Measurements from ENCODE around the gene PRKAA2.

Gene PRKAA2

GRCh38 chr1:56703747-56704146, 58.6 kb downstream of the PRKAA2 start:
- Histone ChIP-seq H3K36me3 (ENCODE audit: control insufficient read depth, insufficient read depth, low read length) (no peaks in the 10 kb centered on the region), H3K9ac (ENCODE audit: low read length) (no peak overlapping the region), H3K4me1 (ENCODE audit: control insufficient read depth, insufficient read depth, low read length) (no peaks in the 10 kb centered on the region), H3K4me3 (ENCODE audit: low read length) (no peak overlapping the region), H3K9me3 (ENCODE audit: control insufficient read depth, low read length) (no peaks in the 10 kb centered on the region), H3K27me3 (ENCODE audit: control insufficient read depth, insufficient read depth, low read length) (no peaks in the 10 kb centered on the region)

- Histone ChIP-seq H3K36me3 (ENCODE audit: control insufficient read depth, insufficient read depth, low read length) (no peaks in the 10 kb centered on the region), H3K27me3 (ENCODE audit: control insufficient read depth, insufficient read depth, low read length) (no peaks in the 10 kb centered on the region), H3K9ac (ENCODE audit: low read length) (no peak overlapping the region), H3K4me3 (ENCODE audit: low read length) (no peak overlapping the region), H3K4me1 (ENCODE audit: control insufficient read depth, insufficient read depth, low read length) (no peaks in the 10 kb centered on the region), H3K9me3 (ENCODE audit: control insufficient read depth, low read length) (no peaks in the 10 kb centered on the region)
Measured at GRCh38 chr1:56707379-56707778, 62.3 kb downstream of the PRKAA2 start.

GRCh38 chr1:56709269-56709880, 64.3 kb downstream of the PRKAA2 start:
- no peaks in the 10 kb centered on the region for H3K27me3 ChIP-seq (ENCODE audit: control insufficient read depth, insufficient read depth, low read length)
- no peak overlapping the region for H3K4me3 ChIP-seq (ENCODE audit: low read length)
- no peaks in the 10 kb centered on the region for H3K36me3 ChIP-seq (ENCODE audit: control insufficient read depth, insufficient read depth, low read length)
- H3K4me1 ChIP-seq (ENCODE audit: control insufficient read depth, insufficient read depth, low read length) = no peaks in the 10 kb centered on the region
- no peaks in the 10 kb centered on the region for H3K9me3 ChIP-seq (ENCODE audit: control insufficient read depth, low read length)
- no peak overlapping the region for H3K9ac ChIP-seq (ENCODE audit: low read length)

- Histone ChIP-seq H3K36me3 (ENCODE audit: control insufficient read depth, insufficient read depth, low read length) (no peaks in the 10 kb centered on the region), H3K9me3 (ENCODE audit: control insufficient read depth, low read length) (no peaks in the 10 kb centered on the region), H3K4me3 (ENCODE audit: low read length) (no peak overlapping the region), H3K4me1 (ENCODE audit: control insufficient read depth, insufficient read depth, low read length) (no peaks in the 10 kb centered on the region), H3K27me3 (ENCODE audit: control insufficient read depth, insufficient read depth, low read length) (no peaks in the 10 kb centered on the region), H3K9ac (ENCODE audit: low read length) (no peak overlapping the region)
Measured at GRCh38 chr1:56709995-56710394, 64.9 kb downstream of the PRKAA2 start.

GRCh38 chr1:56710646-56711045, 65.5 kb downstream of the PRKAA2 start:
- Histone ChIP-seq H3K27me3 (ENCODE audit: control insufficient read depth, insufficient read depth, low read length) (no peaks in the 10 kb centered on the region), H3K4me1 (ENCODE audit: control insufficient read depth, insufficient read depth, low read length) (no peaks in the 10 kb centered on the region), H3K36me3 (ENCODE audit: control insufficient read depth, insufficient read depth, low read length) (no peaks in the 10 kb centered on the region), H3K9me3 (ENCODE audit: control insufficient read depth, low read length) (no peaks in the 10 kb centered on the region), H3K4me3 (ENCODE audit: low read length) (no peak overlapping the region), H3K9ac (ENCODE audit: low read length) (no peak overlapping the region)

GRCh38 chr1:56712150-56712549, 67.0 kb downstream of the PRKAA2 start:
- no peaks in the 10 kb centered on the region for H3K27me3 ChIP-seq (ENCODE audit: control insufficient read depth, insufficient read depth, low read length)
- no peaks in the 10 kb centered on the region for H3K36me3 ChIP-seq (ENCODE audit: control insufficient read depth, insufficient read depth, low read length)
- no peaks in the 10 kb centered on the region for H3K4me1 ChIP-seq (ENCODE audit: control insufficient read depth, insufficient read depth, low read length)
- no peak overlapping the region for H3K9ac ChIP-seq (ENCODE audit: low read length)
- H3K9me3 ChIP-seq (ENCODE audit: control insufficient read depth, low read length) = no peaks in the 10 kb centered on the region
- no peak overlapping the region for H3K4me3 ChIP-seq (ENCODE audit: low read length)

GRCh38 chr1:56713112-56713511, 68.0 kb downstream of the PRKAA2 start:
- H3K4me1 ChIP-seq (ENCODE audit: control insufficient read depth, insufficient read depth, low read length) = no peaks in the 10 kb centered on the region
- no peaks in the 10 kb centered on the region for H3K9me3 ChIP-seq (ENCODE audit: control insufficient read depth, low read length)
- no peak overlapping the region for H3K9ac ChIP-seq (ENCODE audit: low read length)
- no peak overlapping the region for H3K4me3 ChIP-seq (ENCODE audit: low read length)
- H3K27me3 ChIP-seq (ENCODE audit: control insufficient read depth, insufficient read depth, low read length) = no peaks in the 10 kb centered on the region
- no peaks in the 10 kb centered on the region for H3K36me3 ChIP-seq (ENCODE audit: control insufficient read depth, insufficient read depth, low read length)

- no peak overlapping the region for H3K4me3 ChIP-seq (ENCODE audit: low read length)
- no peaks in the 10 kb centered on the region for H3K27me3 ChIP-seq (ENCODE audit: control insufficient read depth, insufficient read depth, low read length)
- no peak overlapping the region for H3K9ac ChIP-seq (ENCODE audit: low read length)
- H3K4me1 ChIP-seq (ENCODE audit: control insufficient read depth, insufficient read depth, low read length) = no peaks in the 10 kb centered on the region
- no peaks in the 10 kb centered on the region for H3K36me3 ChIP-seq (ENCODE audit: control insufficient read depth, insufficient read depth, low read length)
- no peaks in the 10 kb centered on the region for H3K9me3 ChIP-seq (ENCODE audit: control insufficient read depth, low read length)
Measured at GRCh38 chr1:56715156-56715555, 70.0 kb downstream of the PRKAA2 start.

GRCh38 chr1:56719171-56719570, 74.1 kb downstream of the PRKAA2 start:
- Histone ChIP-seq H3K36me3 (ENCODE audit: control insufficient read depth, insufficient read depth, low read length) (no peaks in the 10 kb centered on the region), H3K4me1 (ENCODE audit: control insufficient read depth, insufficient read depth, low read length) (no peaks in the 10 kb centered on the region), H3K4me3 (ENCODE audit: low read length) (no peak overlapping the region)

GRCh38 chr1:56726706-56727105, 81.6 kb downstream of the PRKAA2 start:
- no peak overlapping the region for H3K9ac ChIP-seq (ENCODE audit: low read length)
- H3K36me3 ChIP-seq (ENCODE audit: control insufficient read depth, insufficient read depth, low read length) = no peaks in the 10 kb centered on the region
- H3K4me1 ChIP-seq (ENCODE audit: control insufficient read depth, insufficient read depth, low read length) = no peaks in the 10 kb centered on the region
- no peaks in the 10 kb centered on the region for H3K9me3 ChIP-seq (ENCODE audit: control insufficient read depth, low read length)
- H3K27me3 ChIP-seq (ENCODE audit: control insufficient read depth, insufficient read depth, low read length) = no peaks in the 10 kb centered on the region
- no peak overlapping the region for H3K4me3 ChIP-seq (ENCODE audit: low read length)

More at GRCh38 chr1:56719171-56719570, 74.1 kb downstream of the PRKAA2 start:
- H3K27me3 ChIP-seq (ENCODE audit: control insufficient read depth, insufficient read depth, low read length) = no peaks in the 10 kb centered on the region
- no peak overlapping the region for H3K9ac ChIP-seq (ENCODE audit: low read length)
- H3K9me3 ChIP-seq (ENCODE audit: control insufficient read depth, low read length) = no peaks in the 10 kb centered on the region

- Histone ChIP-seq H3K4me3 (ENCODE audit: low read length) (no peak overlapping the region), H3K9ac (ENCODE audit: low read length) (no peak overlapping the region), H3K27me3 (ENCODE audit: control insufficient read depth, insufficient read depth, low read length) (no peaks in the 10 kb centered on the region), H3K9me3 (ENCODE audit: control insufficient read depth, low read length) (no peaks in the 10 kb centered on the region), H3K36me3 (ENCODE audit: control insufficient read depth, insufficient read depth, low read length) (no peaks in the 10 kb centered on the region), H3K4me1 (ENCODE audit: control insufficient read depth, insufficient read depth, low read length) (no peaks in the 10 kb centered on the region)
Measured at GRCh38 chr1:56728964-56729363, 83.8 kb downstream of the PRKAA2 start.

GRCh38 chr1:56745231-56745630, 100.1 kb downstream of the PRKAA2 start:
- H3K4me1 ChIP-seq (ENCODE audit: control insufficient read depth, insufficient read depth, low read length) = no peaks in the 10 kb centered on the region
- H3K4me3 ChIP-seq (ENCODE audit: low read length) = no peak overlapping the region
- no peaks in the 10 kb centered on the region for H3K27me3 ChIP-seq (ENCODE audit: control insufficient read depth, insufficient read depth, low read length)

More at GRCh38 chr1:56745231-56745630, 100.1 kb downstream of the PRKAA2 start:
- Histone ChIP-seq H3K36me3 (ENCODE audit: control insufficient read depth, insufficient read depth, low read length) (no peaks in the 10 kb centered on the region), H3K9me3 (ENCODE audit: control insufficient read depth, low read length) (no peaks in the 10 kb centered on the region), H3K9ac (ENCODE audit: low read length) (no peak overlapping the region)

Data from mucosa of stomach (tissue), 1 donor.